ENCODE measurements around the gene SLC2A9. TPM values are rescaled to one million over a fixed set of nuclear protein-coding genes. Genes with fewer than 3 reads are reported as not detected.

The SLC2A9 gene
- total and polyA plus RNA-seq, 8 donors: 1.2 to 5.7 (median 2.4) TPM

- WGBS, 2 donors: 43 to 51% methylated on average over 9 of the region's 9 CpGs
These were observed 122.5 kb downstream of the SLC2A9 start for GRCh38 chr4:9898596-9899305.

GRCh38 chr4:9895333-9895705 is 126.0 kb downstream of the SLC2A9 start:
- FAIRE-seq: no peak
- DNase-seq: no peak
- intact Hi-C loops (cut with DNase I): no loop called here
- Histone ChIP-seq H3K27me3 (no peaks in the 10 kb centered on the region), H3K36me3 (no peaks in the 10 kb centered on the region), H3K4me1 (no peaks in the 10 kb centered on the region), H3K9me3 (no peaks in the 10 kb centered on the region), H3K4me3 (no peak overlapping the region), H3K27ac (no peak overlapping the region)
- ATAC-seq: no peak
- WGBS, 2 donors: 40 to 42% methylated on average over 4 of the region's 4 CpGs
- no peak for TF ChIP-seq CTCF (IDR thresholded peaks at IDR 0.05)

More at GRCh38 chr4:9898596-9899305, 122.5 kb downstream of the SLC2A9 start:
- H3K36me3 ChIP-seq: no peaks in the 10 kb centered on the region
- ATAC-seq (peak in 2 of 4 donors; percentile 52 to 53), FAIRE-seq (no peak), DNase-seq (no peak)
- H3K9me3 ChIP-seq: no peaks in the 10 kb centered on the region
- H3K27ac ChIP-seq: no peak overlapping the region
- no peak overlapping the region for H3K4me3 ChIP-seq
- intact Hi-C loops (cut with DNase I): no loop called here
- no peak for TF ChIP-seq CTCF (IDR thresholded peaks at IDR 0.05)
- no peaks in the 10 kb centered on the region for H3K27me3 ChIP-seq
- H3K4me1 ChIP-seq: no peaks in the 10 kb centered on the region

GRCh38 chr4:9894644-9895332 is 126.5 kb downstream of the SLC2A9 start:
- H3K27me3 ChIP-seq: no peaks in the 10 kb centered on the region
- 51% methylated on average over 3 of the region's 3 CpGs for WGBS, 2 donors
- DNase-seq: no peak
- no peak for FAIRE-seq
- no peak for TF ChIP-seq CTCF (IDR thresholded peaks at IDR 0.05)
- ATAC-seq: no peak
- no peak overlapping the region for H3K4me3 ChIP-seq
- intact Hi-C loops (cut with DNase I): no loop called here
- no peak overlapping the region for H3K27ac ChIP-seq
- no peaks in the 10 kb centered on the region for H3K36me3 ChIP-seq
- H3K4me1 ChIP-seq: no peaks in the 10 kb centered on the region
- H3K9me3 ChIP-seq: no peaks in the 10 kb centered on the region

GRCh38 chr4:9893329-9894108 is 127.8 kb downstream of the SLC2A9 start:
- Histone ChIP-seq H3K9me3 (no peaks in the 10 kb centered on the region), H3K4me3 (no peak overlapping the region), H3K4me1 (no peaks in the 10 kb centered on the region), H3K36me3 (no peaks in the 10 kb centered on the region), H3K27ac (no peak overlapping the region), H3K27me3 (no peaks in the 10 kb centered on the region)
- FAIRE-seq (no peak), DNase-seq (no peak), ATAC-seq (no peak)
- TF ChIP-seq CTCF (IDR thresholded peaks at IDR 0.05): no peak
- WGBS, 2 donors: 52 to 59% methylated on average over 8 of the region's 8 CpGs
- intact Hi-C loops (cut with DNase I): no loop called here

Data from pancreas (tissue), 10 donors.